Karpas-422 (cell line): ENCODE measurements around the gene CTNNA1. TPM values are rescaled to one million over a fixed set of nuclear protein-coding genes. Genes with fewer than 3 reads are reported as not detected.

Experiments used
- DNase-seq: peaks from one replicate; pipeline ENCODE4 v3.0.0-alpha.2; 2015
- H2AFZ ChIP-seq: fragments of 200-600 bp; sonication (generic); 2 replicates; pipeline ENCODE4 v1.6.1; 2014; ENCODE audit warnings: antibody characterized with exemption, low read length, mixed read lengths
- H3K27ac ChIP-seq: fragments of 200-600 bp; sonication (generic); 2 replicates; pipeline ENCODE4 v1.5.1; 2014; ENCODE audit warnings: mild to moderate bottlenecking, low read length, moderate library complexity
- H3K27me3 ChIP-seq: fragments of 200-600 bp; sonication (generic); 2 replicates; pipeline ENCODE4 v1.6.1; 2014; ENCODE audit warnings: low read length, mixed read lengths
- H3K36me3 ChIP-seq: fragments of 200-600 bp; sonication (generic); 2 replicates; pipeline ENCODE4 v1.6.1; 2014; ENCODE audit warnings: low read length, mixed read lengths; ENCODE audit not compliant: insufficient read depth
- H3K4me1 ChIP-seq: fragments of 200-600 bp; sonication (generic); 2 replicates; pipeline ENCODE4 v1.6.1; 2014; ENCODE audit warnings: mild to moderate bottlenecking, low read length, mixed read lengths
- H3K4me2 ChIP-seq: fragments of 200-600 bp; sonication (generic); 2 replicates; pipeline ENCODE4 v1.6.1; 2014; ENCODE audit warnings: low read length, low read depth, mild to moderate bottlenecking; ENCODE audit not compliant: poor library complexity, severe bottlenecking
- H3K4me3 ChIP-seq: fragments of 200-600 bp; sonication (generic); 2 replicates; pipeline ENCODE4 v1.5.1; 2014; ENCODE audit warnings: mild to moderate bottlenecking, antibody characterized with exemption, low read length, mixed read lengths
- H3K79me2 ChIP-seq: fragments of 200-600 bp; sonication (generic); 2 replicates; pipeline ENCODE4 v1.6.1; 2014; ENCODE audit warnings: mild to moderate bottlenecking, low read length, mixed read lengths
- H3K9ac ChIP-seq: fragments of 200-600 bp; sonication (generic); 2 replicates; pipeline ENCODE4 v1.6.0; 2014; ENCODE audit warnings: low read length
- H3K9me2 ChIP-seq: fragments of 200-600 bp; sonication (generic), shearing (Covaris generic); replicated peaks from 2 replicates; pipeline ENCODE4 v1.6.0; 2014; ENCODE audit warnings: mild to moderate bottlenecking, low read length, moderate library complexity; ENCODE audit not compliant: insufficient read depth
- H3K9me3 ChIP-seq: fragments of 300-700, 200-600 bp; sonication (generic); 2 replicates; pipeline ENCODE4 v1.6.1; 2014; ENCODE audit warnings: low read length, mixed read lengths
- H4K20me1 ChIP-seq: fragments of 200-600 bp; sonication (generic); 2 replicates; pipeline ENCODE4 v1.6.1; 2014; ENCODE audit warnings: mild to moderate bottlenecking, antibody characterized with exemption, low read length, low read depth; ENCODE audit not compliant: insufficient read depth
- total RNA-seq: library from RNA; depleted of rRNA; stranded (reverse); fragments of >200 nt; shearing (Covaris generic); gene quantifications from 2 replicates; pipeline ENCODE4 v1.2.3, GENCODE V29; 2014; ENCODE audit warnings: low replicate concordance

The CTNNA1 gene
- total RNA-seq, 1 experiment from 2014 or later, result 13.2 TPM

DNA sequence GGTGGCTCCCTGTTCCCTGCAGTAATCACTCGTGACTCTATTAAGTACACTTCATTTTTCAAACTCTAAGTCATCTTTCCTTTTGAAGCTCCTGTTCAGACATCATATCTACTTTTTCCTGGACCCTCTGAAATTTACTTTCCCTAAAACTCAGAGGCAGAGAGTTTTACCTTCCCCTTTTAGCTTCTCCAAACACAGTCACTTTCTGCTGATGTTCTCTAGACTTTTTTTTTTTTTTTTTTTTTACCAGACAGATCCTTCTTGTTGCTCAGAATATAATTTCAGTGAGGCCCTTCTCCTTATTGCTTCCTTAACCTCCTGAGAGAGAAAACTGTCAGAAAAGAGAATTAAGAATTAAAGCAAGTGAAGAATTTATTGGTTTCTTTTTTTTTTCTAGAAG is 208.5 kb downstream of the CTNNA1 start:
- Histone ChIP-seq H3K9me3 (no peaks in the 10 kb centered on the region), H4K20me1 (peaks cover 9% of the 10 kb centered on the region; the same call in 1 of the 2 replicates), H3K36me3 (no peaks in the 10 kb centered on the region), H3K9ac (no peak overlapping the region), H3K79me2 (no peaks in the 10 kb centered on the region), H3K4me2 (no peak overlapping the region), H3K4me1 (no peaks in the 10 kb centered on the region), H3K9me2 (no peaks in the 10 kb centered on the region), H3K4me3 (no peak overlapping the region), H3K27ac (no peak overlapping the region), H3K27me3 (no peaks in the 10 kb centered on the region), H2AFZ (no peak overlapping the region)
- no peak for DNase-seq

DNA sequence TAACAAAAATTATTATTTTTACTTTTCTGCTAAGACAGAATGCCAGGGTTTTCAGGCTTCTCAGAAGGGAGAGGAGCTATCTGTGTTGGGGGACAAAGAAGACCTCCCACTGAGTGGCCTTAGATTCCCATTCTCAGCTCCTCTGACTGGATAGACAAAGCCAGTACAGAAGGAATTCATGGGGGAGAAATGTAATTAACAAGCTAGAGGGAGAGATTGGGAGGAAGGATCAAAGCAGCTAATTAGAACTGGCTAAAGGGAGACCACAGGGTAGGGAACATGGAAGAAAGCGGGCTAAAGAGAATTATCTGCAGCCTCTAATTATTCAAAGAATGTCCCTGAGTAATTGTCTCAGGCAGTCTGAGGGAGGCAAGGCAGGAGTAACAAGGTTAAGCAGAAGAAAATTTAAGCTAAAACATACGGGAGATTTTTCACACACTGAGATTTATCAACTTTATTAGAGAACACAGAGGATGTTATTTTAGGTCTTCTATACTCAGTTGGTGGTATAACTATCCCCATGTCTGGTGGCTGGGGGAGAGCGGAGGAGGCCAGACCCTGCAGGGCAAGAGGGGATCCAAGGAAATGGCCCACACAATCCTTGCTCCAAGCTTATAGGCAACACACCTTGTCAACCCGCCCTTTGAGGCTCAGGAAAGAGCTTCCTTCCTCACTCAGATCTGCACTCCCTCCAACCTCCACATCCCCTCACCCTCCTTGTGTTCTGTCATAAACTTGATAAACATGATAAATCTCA is 209.6 kb downstream of the CTNNA1 start:
- H3K9ac ChIP-seq, result no peak overlapping the region
- H3K79me2 ChIP-seq, result no peaks in the 10 kb centered on the region
- H2AFZ ChIP-seq, result no peak overlapping the region
- H3K9me3 ChIP-seq, result no peaks in the 10 kb centered on the region
- H3K4me3 ChIP-seq, result no peak overlapping the region
- H3K36me3 ChIP-seq, result no peaks in the 10 kb centered on the region
- H3K4me1 ChIP-seq, result no peaks in the 10 kb centered on the region
- DNase-seq, result no peak
- H3K27ac ChIP-seq, result no peak overlapping the region
- peaks cover 9% of the 10 kb centered on the region; the same call in 1 of the 2 replicates for H4K20me1 ChIP-seq
- no peak overlapping the region for H3K4me2 ChIP-seq
- H3K9me2 ChIP-seq, result no peaks in the 10 kb centered on the region
- no peaks in the 10 kb centered on the region for H3K27me3 ChIP-seq

DNA sequence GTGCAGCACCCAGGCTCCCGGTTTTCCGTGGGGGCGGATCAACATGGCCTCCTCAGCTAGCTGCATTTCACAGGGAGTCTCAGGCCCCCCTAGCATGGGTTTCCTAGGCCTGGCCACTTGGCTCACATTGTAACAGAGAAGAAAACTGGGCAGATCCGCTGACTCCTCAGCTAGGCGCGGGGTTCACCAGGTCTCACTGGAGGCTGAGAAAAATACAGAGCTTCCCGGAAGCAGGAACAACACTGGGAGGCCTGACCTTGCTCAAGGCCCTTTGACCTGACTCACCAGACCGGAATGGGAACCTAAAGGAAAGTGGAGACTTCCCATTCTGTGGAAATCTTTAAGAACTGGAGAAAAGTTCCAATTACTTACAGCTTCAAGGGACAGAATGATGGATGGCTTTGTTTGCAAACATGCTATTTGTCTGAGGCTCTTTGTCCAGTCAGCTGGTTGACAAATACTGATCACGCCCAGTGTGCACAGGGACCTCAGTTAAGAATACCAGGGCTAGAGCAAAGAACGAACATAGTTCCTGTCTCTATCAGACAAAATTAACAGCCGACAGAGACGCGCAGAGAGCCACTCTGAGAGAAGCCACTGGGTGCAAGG is 210.6 kb downstream of the CTNNA1 start:
- Histone ChIP-seq H3K27me3 (no peaks in the 10 kb centered on the region), H3K4me2 (no peak overlapping the region), H3K9me2 (no peaks in the 10 kb centered on the region), H3K4me3 (no peak overlapping the region), H3K79me2 (no peaks in the 10 kb centered on the region), H3K9ac (no peak overlapping the region), H4K20me1 (peaks cover 12% of the 10 kb centered on the region; the same call in 1 of the 2 replicates), H3K4me1 (no peaks in the 10 kb centered on the region), H3K36me3 (no peaks in the 10 kb centered on the region), H3K9me3 (no peaks in the 10 kb centered on the region), H3K27ac (no peak overlapping the region), H2AFZ (no peak overlapping the region)
- DNase-seq, result no peak

GRCh38 chr5:138964647-138965201 is 211.5 kb downstream of the CTNNA1 start:
- Histone ChIP-seq H4K20me1 (peaks cover 12% of the 10 kb centered on the region; the same call in 1 of the 2 replicates), H3K4me1 (no peaks in the 10 kb centered on the region), H3K27me3 (no peaks in the 10 kb centered on the region), H3K27ac (no peak overlapping the region), H3K9me2 (no peaks in the 10 kb centered on the region), H3K4me2 (no peak overlapping the region), H3K4me3 (no peak overlapping the region), H3K9me3 (no peaks in the 10 kb centered on the region), H2AFZ (no peak overlapping the region), H3K9ac (no peak overlapping the region), H3K79me2 (no peaks in the 10 kb centered on the region), H3K36me3 (no peaks in the 10 kb centered on the region)
- no peak for DNase-seq

GRCh38 chr5:138965626-138966025 is 212.4 kb downstream of the CTNNA1 start:
- Histone ChIP-seq H3K27me3 (no peaks in the 10 kb centered on the region), H3K9me2 (no peaks in the 10 kb centered on the region), H3K36me3 (no peaks in the 10 kb centered on the region), H4K20me1 (peaks cover 12% of the 10 kb centered on the region; the same call in 1 of the 2 replicates), H3K27ac (no peak overlapping the region), H3K4me2 (no peak overlapping the region), H3K4me1 (no peaks in the 10 kb centered on the region), H2AFZ (no peak overlapping the region), H3K9ac (no peak overlapping the region), H3K9me3 (no peaks in the 10 kb centered on the region), H3K4me3 (no peak overlapping the region), H3K79me2 (no peaks in the 10 kb centered on the region)
- DNase-seq, result no peak

GRCh38 chr5:138966236-138966985 is 213.2 kb downstream of the CTNNA1 start:
- H3K27ac ChIP-seq, result no peak overlapping the region
- DNase-seq, result no peak
- H3K4me2 ChIP-seq, result no peak overlapping the region
- H3K27me3 ChIP-seq, result no peaks in the 10 kb centered on the region
- H3K9ac ChIP-seq, result no peak overlapping the region
- H3K9me3 ChIP-seq, result no peaks in the 10 kb centered on the region
- no peaks in the 10 kb centered on the region for H3K9me2 ChIP-seq
- H4K20me1 ChIP-seq, result peaks cover 12% of the 10 kb centered on the region; the same call in 1 of the 2 replicates
- no peaks in the 10 kb centered on the region for H3K4me1 ChIP-seq
- no peaks in the 10 kb centered on the region for H3K36me3 ChIP-seq
- no peak overlapping the region for H2AFZ ChIP-seq
- H3K4me3 ChIP-seq, result no peak overlapping the region
- no peaks in the 10 kb centered on the region for H3K79me2 ChIP-seq

DNA sequence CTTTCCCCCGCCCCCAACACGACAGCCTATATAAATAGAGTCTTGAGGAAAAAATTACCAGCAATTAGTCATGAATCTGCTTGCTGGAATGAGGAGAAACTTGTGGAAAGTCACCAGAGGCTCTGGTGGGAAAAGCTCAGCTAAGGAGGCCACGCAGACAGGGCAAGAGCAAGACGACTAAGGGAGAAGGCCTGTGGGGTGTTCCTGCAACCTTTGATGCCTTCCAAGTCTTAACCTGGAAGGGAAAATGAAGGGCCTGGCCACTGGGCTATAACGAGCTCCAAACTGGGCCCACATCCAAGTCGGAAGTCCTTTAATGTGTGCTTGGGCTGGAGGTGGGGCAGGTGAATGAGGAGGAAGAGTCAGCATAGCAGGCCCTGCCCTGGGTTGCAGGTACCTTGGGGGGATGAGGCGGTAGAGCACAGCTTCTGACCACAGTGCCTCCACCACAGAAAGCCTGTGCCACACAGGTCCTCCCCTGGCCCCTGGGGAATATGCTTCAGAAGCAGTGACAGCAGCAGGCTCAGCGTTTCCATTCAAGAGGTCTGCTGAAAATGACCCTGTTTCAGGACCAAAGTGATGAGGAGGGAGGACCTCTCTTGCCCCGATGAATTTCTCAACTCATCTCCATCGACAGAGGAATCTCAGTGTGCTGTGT is 214.7 kb downstream of the CTNNA1 start:
- H3K9me3 ChIP-seq, result no peaks in the 10 kb centered on the region
- H3K4me3 ChIP-seq, result no peak overlapping the region
- H3K4me1 ChIP-seq, result no peaks in the 10 kb centered on the region
- no peak for DNase-seq
- H2AFZ ChIP-seq, result no peak overlapping the region
- H3K36me3 ChIP-seq, result no peaks in the 10 kb centered on the region
- no peaks in the 10 kb centered on the region for H3K79me2 ChIP-seq
- H3K27me3 ChIP-seq, result no peaks in the 10 kb centered on the region
- 0 out of 2 replicates have a peak, but pooled peaks cover 9% of the 10 kb centered on the region for H4K20me1 ChIP-seq
- H3K27ac ChIP-seq, result no peak overlapping the region
- no peaks in the 10 kb centered on the region for H3K9me2 ChIP-seq
- H3K9ac ChIP-seq, result no peak overlapping the region
- H3K4me2 ChIP-seq, result no peak overlapping the region
